Measurements from ENCODE around the gene RTN4RL2.

The RTN4RL2 gene

DNA sequence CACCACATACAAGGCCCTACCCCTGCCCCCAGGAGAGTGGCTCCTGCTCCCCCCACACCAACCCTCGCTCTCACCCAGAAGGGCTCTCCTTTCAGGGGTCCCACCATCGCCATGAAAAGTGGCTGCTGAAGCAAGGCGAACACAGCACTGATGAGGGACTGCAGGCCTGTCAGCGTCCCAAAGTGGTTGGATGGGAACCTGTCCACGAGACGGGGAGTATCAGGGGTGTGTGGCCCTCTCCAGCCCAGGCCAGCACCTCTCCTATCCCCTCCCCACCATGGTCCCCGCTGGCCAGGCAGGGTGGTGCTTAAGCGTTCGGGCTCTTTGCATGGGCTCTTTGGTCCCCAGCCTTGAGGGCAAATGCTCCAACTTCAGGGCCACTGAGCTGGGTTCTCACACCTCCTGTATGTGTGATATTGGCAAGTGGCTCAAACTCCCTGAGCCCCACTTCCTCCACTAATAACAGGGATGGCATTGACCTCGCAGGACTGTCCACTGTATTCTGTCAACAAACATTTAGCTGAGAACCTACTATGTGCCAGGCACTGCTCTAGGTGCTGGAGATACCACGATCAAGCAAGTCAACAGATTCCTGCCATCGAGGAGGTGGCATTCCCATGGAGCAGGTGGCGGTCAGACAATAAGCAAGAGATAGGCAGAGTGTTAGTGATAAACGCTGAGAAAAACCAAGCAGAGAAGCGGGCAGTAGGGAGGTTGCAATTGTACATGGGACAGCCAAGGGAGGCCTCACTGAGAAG lies 26.9 kb downstream of the RTN4RL2 start:
- TF ChIP-seq, protein P1, sequence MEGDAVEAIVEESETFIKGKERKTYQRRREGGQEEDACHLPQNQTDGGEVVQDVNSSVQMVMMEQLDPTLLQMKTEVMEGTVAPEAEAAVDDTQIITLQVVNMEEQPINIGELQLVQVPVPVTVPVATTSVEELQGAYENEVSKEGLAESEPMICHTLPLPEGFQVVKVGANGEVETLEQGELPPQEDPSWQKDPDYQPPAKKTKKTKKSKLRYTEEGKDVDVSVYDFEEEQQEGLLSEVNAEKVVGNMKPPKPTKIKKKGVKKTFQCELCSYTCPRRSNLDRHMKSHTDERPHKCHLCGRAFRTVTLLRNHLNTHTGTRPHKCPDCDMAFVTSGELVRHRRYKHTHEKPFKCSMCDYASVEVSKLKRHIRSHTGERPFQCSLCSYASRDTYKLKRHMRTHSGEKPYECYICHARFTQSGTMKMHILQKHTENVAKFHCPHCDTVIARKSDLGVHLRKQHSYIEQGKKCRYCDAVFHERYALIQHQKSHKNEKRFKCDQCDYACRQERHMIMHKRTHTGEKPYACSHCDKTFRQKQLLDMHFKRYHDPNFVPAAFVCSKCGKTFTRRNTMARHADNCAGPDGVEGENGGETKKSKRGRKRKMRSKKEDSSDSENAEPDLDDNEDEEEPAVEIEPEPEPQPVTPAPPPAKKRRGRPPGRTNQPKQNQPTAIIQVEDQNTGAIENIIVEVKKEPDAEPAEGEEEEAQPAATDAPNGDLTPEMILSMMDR (conservative IDR thresholded peaks at IDR 0.05; ENCODE audit: low read depth, low read length) = no peak
- H3K4me3 ChIP-seq (ENCODE audit: low read depth, low read length) = no peak overlapping the region
- DNase-seq (ENCODE audit: low read depth) = no peak

DNA sequence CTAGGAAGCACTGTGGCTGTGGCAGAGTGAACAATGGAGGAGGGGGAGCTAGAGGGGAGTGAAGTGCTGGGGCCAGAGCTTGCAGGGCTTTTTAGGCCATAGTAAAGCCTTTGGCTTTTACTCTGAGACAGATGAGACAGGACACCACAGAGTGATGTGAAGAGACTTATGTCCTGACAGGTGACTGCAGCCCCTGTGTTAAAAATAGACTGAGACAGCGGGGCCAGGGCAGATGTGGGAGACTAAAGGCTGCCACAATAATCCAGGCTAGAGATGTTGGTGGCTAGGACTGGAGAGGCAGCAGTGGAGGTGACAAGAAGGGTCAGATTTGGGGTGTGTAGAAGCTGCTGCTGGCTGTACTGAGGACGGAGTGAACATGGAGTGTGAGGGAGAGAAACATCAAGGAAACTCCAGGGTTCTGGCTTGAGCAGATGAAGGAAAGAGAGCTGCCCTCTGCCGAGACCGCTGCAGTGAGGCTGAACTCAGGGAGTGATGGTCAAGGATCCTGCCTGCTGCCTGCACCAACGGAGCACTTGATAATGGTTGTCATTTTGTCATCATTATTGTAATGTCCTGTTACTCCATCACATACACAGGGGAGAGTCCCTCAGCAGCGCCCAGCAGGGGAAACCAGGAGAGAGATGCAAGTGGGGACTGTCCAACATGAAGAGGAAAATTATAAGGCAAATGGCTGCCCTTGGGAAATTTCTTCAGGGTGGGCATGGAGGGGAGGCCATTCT lies 27.8 kb downstream of the RTN4RL2 start:
- TF ChIP-seq, protein P1 (conservative IDR thresholded peaks at IDR 0.05; ENCODE audit: low read depth, low read length) = no peak
- no peak overlapping the region for H3K4me3 ChIP-seq (ENCODE audit: low read depth, low read length)
- DNase-seq (ENCODE audit: low read depth) = no peak

DNA sequence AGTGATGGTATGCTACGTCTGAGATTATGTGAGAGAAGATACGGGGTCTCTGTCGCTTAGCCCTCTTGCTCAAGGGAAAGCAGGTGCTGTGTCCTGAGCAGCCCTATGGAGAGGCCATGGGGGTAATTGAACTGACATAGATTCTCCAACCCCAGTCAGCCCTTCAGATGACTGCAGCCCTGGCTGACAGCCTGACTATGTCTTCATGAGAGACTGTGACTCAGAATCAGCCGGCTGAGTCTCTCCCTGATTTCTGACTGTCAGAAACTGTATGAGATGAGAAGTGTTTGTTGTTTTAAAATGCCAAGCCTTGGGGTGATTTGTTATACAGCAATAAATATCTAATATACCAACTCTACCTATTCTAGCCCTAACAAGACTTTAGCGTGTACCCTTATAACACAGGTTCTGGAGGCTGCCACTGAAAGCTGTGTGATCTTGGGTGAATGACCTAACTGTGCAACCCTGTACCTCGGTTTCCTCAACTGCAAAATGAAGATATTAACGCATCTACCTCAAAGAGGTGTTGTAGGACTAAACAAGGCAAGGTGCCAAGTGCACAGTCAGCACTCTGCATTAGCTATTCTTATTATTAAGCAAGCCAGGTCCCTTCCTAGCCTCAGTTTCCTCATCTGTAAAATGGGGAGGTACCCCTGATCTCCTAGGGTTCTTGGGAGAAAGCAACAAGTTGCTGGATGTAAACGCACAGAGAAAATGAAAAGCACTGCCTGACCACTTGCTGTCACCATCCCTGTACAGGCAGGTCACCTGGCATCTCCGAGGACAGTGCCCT lies 30.3 kb downstream of the RTN4RL2 start:
- no peak overlapping the region for H3K4me3 ChIP-seq (ENCODE audit: low read depth, low read length)
- peak; percentile 75 for DNase-seq (ENCODE audit: low read depth)
- TF ChIP-seq, protein P1 (conservative IDR thresholded peaks at IDR 0.05; ENCODE audit: low read depth, low read length) = no peak

DNA sequence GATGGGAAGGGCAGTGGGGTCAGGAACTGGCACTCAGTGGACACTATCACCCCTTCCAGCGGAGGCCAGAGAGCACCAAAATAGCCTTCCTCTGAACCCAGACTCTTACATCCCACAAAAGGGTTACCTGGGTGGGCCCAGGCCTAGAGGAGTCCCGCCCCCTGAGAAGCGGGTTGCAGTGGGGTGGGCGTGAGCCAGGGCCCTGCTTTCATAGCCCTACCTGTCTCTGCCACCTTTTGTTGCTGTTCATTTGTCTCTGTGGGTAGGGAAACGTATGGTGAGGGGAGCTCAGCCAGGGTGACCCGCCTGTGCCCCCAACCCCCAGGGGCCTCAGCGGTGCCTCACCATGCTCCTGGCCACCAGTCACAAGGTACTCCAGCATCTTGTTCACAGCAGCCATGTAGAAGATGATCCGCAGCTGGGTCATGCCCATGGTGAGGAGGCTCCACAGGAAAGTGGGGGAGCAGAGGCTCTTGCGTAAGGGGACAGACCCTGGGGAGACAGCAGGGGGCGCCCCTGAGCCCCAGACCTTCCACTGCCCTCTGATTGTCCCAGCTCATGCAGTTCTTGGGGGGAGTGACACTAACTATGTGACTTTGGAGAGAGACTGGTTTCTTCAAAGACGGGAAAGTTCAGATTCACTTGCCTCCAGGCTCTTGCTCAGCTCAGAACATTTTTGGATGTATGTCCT lies 31.2 kb downstream of the RTN4RL2 start:
- DNase-seq (ENCODE audit: low read depth) = peak; percentile 41
- TF ChIP-seq, protein P1 (conservative IDR thresholded peaks at IDR 0.05; ENCODE audit: low read depth, low read length) = peak; percentile 78
- no peak overlapping the region for H3K4me3 ChIP-seq (ENCODE audit: low read depth, low read length)

DNA sequence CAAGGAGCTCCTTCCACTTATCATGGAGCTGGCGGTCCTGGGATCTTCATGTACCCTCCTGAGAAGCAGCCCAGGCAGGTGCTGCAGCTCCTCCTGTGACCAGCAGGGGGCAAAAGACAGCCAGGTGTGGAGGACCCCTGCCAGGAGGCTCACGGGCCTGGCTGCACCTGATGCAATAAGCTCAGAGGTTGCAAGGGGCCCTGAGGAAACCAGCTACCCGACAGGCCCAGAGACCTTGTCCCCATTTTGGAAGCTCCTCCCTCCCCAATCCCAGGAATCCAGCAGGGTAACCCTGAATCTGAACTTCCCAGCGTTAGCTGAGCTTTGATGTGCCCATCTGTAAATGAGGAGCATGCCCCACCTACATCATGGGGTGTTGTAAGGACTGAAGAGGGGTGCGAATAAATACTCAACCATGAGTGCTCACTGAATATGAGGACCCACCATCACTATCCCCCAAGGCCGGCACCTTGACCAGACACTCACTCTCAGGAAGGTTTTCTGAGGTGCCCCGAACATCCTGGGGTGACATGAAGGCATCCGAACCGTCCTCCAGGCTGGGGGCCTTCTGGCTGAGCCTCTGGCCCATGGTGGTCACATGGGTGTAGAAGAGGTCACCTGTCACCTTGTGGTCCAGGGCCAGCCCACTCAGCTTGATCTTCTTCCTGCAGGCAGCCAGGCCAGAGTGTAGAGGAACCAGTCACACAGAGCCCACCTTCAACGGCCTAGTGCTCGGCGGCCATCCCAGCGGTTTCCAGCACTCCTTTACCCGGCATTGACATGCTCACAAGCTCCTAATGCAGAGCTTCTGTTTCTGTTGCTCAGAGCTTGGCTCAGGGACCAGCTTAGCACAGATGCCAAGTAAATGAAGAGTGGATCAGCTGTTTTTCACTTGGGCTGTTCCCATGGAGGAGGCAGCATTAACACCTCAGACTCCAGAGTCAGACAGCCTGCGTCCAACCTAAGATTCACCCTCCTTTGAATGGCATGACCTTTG lies 33.5 kb downstream of the RTN4RL2 start:
- no peak overlapping the region for H3K4me3 ChIP-seq (ENCODE audit: low read depth, low read length)
- peak; percentile 40 for DNase-seq (ENCODE audit: low read depth)
- TF ChIP-seq, protein P1 (conservative IDR thresholded peaks at IDR 0.05; ENCODE audit: low read depth, low read length) = peak; percentile 94
